ENCODE results near the gene MED15. TPM values are rescaled to one million over a fixed set of nuclear protein-coding genes. Genes with fewer than 3 reads are reported as not detected.

The MED15 gene
- total and polyA plus RNA-seq, 2 experiments from 2014 or later: 29.2 to 43.5 TPM

GRCh38 chr22:20582171-20582511 lies 74.7 kb downstream of the MED15 start:
- no peak for TF ChIP-seq ETS1 (IDR thresholded peaks at IDR 0.05)
- no peak for TF ChIP-seq NANOG (IDR thresholded peaks at IDR 0.05; ENCODE audit: borderline replicate concordance)
- Histone ChIP-seq H3K4me3 (no peak overlapping the region), H3F3A (replicated peaks; ENCODE audit: low read depth) (no peaks in the 10 kb centered on the region), H3K4me1 (ENCODE audit: insufficient read depth) (no peaks in the 10 kb centered on the region), H3K27ac (ENCODE audit: low read depth) (no peak overlapping the region), H3K9me2 (ENCODE audit: insufficient read depth) (no peaks in the 10 kb centered on the region), H3K27me3 (ENCODE audit: insufficient read depth) (no peaks in the 10 kb centered on the region), H3K79me2 (replicated peaks; ENCODE audit: insufficient read depth) (no peaks in the 10 kb centered on the region), H3K36me3 (ENCODE audit: insufficient read depth) (peaks cover 7% of the 10 kb centered on the region; the same call in 1 of the 2 replicates), H2AFZ (no peak overlapping the region), H4K20me1 (replicated peaks; ENCODE audit: insufficient read depth) (no peaks in the 10 kb centered on the region), H3K4me2 (no peak overlapping the region)
- ATAC-seq (no peak), DNase-seq (ENCODE audit: low spot score) (no peak)
- Mint-ChIP-seq H3K36me3 (ENCODE audit: low read depth) (peaks cover 23% of the 10 kb centered on the region), H3K27me3 (ENCODE audit: insufficient read depth, low read depth, poor library complexity) (peaks cover 11% of the 10 kb centered on the region), H3K4me3 (no peak overlapping the region), H3K9me3 (no peaks in the 10 kb centered on the region), H3K27ac (no peak overlapping the region), H3K4me1 (no peaks in the 10 kb centered on the region)

GRCh38 chr22:20582520-20583361 lies 75.3 kb downstream of the MED15 start:
- Histone ChIP-seq H3K27me3 (ENCODE audit: insufficient read depth) (no peaks in the 10 kb centered on the region), H3F3A (replicated peaks; ENCODE audit: low read depth) (no peaks in the 10 kb centered on the region), H3K79me2 (replicated peaks; ENCODE audit: insufficient read depth) (no peaks in the 10 kb centered on the region), H3K4me2 (no peak overlapping the region), H3K4me1 (ENCODE audit: insufficient read depth) (no peaks in the 10 kb centered on the region), H3K4me3 (no peak overlapping the region), H3K36me3 (ENCODE audit: insufficient read depth) (peaks cover 7% of the 10 kb centered on the region; the same call in 1 of the 2 replicates), H2AFZ (no peak overlapping the region), H3K9me2 (ENCODE audit: insufficient read depth) (no peaks in the 10 kb centered on the region), H3K27ac (ENCODE audit: low read depth) (no peak overlapping the region), H4K20me1 (replicated peaks; ENCODE audit: insufficient read depth) (no peaks in the 10 kb centered on the region)
- Mint-ChIP-seq H3K9me3 (no peaks in the 10 kb centered on the region), H3K27me3 (ENCODE audit: insufficient read depth, low read depth, poor library complexity) (peaks cover 11% of the 10 kb centered on the region), H3K4me3 (no peak overlapping the region), H3K27ac (no peak overlapping the region), H3K4me1 (no peaks in the 10 kb centered on the region), H3K36me3 (ENCODE audit: low read depth) (peaks cover 19% of the 10 kb centered on the region)
- ATAC-seq (no peak), DNase-seq (ENCODE audit: low spot score) (no peak)
- TF ChIP-seq ETS1 (IDR thresholded peaks at IDR 0.05) (no peak), ZNF331 (CRISPR knock-in tag; IDR thresholded peaks at IDR 0.05; ENCODE audit: low read depth) (no peak), POLR2AphosphoS5 (IDR thresholded peaks at IDR 0.05; ENCODE audit: low read depth) (no peak), EZH2phosphoT487 (IDR thresholded peaks at IDR 0.05; ENCODE audit: unreplicated experiment) (no peak), CTCF (conservative IDR thresholded peaks at IDR 0.05; ENCODE audit: low read depth in 2 of 2) (no peak), STAT1 (IDR thresholded peaks at IDR 0.05; ENCODE audit: unreplicated experiment) (no peak), JUNB (IDR thresholded peaks at IDR 0.05; ENCODE audit: unreplicated experiment) (no peak), CREB1 (CRISPR knock-in tag; IDR thresholded peaks at IDR 0.05; ENCODE audit: low read depth) (no peak), REST (IDR thresholded peaks at IDR 0.05; ENCODE audit: unreplicated experiment) (no peak)
